Adrenal gland (tissue), 5 donors: Measurements from ENCODE around the gene FUT7.

Source experiments
- POLR2A ChIP-seq, 2 donors: fragments of 450-650 bp; IDR thresholded peaks; one replicate each; pipeline ENCODE4 v1.6.1; 2017; ENCODE audit warnings: antibody characterized with exemption in 2 of 2, mild to moderate bottlenecking in 2 of 2, moderate library complexity in 1 of 2
- TF ChIP-seq, protein P1 (sequence below), 6 experiments: fragments of 450-650 bp in 4 of 6; fragments of 200-600 bp in 2 of 6; sonication (generic) in 1 of 6; IDR thresholded peaks; 1 replicate in 5 of 6; 2 replicates in 1 of 6; pipeline versions ENCODE4 v1.5.1 to v1.8.0; 2016 to 2021; ENCODE audit warnings: antibody characterized with exemption in 6 of 6, mild to moderate bottlenecking in 2 of 6, moderate library complexity in 1 of 6
- donor health status: DM: no; HTN: no; CAD: no.

DNA sequence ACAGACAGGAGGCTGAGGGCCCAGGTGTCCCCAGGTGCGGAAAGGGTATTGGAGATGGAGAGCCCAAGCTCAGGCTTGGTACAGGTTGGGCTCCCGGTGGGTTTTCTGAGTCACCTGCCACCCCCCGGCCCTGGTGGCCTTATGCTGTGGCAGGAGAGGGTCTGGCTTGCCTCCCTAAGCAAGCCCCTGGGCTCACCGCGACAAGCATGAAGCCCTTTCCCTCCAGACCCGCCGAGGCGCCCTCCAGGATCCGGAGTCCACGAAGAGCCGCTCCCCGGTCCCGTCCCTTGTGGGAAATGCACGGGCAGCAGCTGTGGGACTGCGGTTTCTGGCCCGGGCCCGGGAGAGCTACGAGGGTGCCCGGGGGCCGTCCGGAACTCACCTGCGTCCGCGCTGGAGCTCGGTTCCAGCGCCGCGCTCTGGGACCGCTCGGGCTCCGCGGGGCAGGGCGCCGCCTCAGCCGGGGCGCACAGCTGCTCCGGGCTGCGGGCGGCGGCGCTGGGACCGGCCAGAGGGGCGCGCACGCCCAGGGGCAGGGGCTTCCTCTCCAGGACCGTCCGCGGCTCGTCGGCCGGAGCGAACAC is 37.7 kb upstream of the FUT7 start:
- TF ChIP-seq, protein P1, sequence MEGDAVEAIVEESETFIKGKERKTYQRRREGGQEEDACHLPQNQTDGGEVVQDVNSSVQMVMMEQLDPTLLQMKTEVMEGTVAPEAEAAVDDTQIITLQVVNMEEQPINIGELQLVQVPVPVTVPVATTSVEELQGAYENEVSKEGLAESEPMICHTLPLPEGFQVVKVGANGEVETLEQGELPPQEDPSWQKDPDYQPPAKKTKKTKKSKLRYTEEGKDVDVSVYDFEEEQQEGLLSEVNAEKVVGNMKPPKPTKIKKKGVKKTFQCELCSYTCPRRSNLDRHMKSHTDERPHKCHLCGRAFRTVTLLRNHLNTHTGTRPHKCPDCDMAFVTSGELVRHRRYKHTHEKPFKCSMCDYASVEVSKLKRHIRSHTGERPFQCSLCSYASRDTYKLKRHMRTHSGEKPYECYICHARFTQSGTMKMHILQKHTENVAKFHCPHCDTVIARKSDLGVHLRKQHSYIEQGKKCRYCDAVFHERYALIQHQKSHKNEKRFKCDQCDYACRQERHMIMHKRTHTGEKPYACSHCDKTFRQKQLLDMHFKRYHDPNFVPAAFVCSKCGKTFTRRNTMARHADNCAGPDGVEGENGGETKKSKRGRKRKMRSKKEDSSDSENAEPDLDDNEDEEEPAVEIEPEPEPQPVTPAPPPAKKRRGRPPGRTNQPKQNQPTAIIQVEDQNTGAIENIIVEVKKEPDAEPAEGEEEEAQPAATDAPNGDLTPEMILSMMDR (IDR thresholded peaks at IDR 0.05), result no peak
- no peak for TF ChIP-seq POLR2A (IDR thresholded peaks at IDR 0.05)
